ENCODE measurements around the gene OR2L3.
"Not testable (repeated sequence)": the region's sequence is repeated elsewhere in the genome, so short reads cannot be mapped to it uniquely, and the experiment has no call there.

The OR2L3 gene, protein sequence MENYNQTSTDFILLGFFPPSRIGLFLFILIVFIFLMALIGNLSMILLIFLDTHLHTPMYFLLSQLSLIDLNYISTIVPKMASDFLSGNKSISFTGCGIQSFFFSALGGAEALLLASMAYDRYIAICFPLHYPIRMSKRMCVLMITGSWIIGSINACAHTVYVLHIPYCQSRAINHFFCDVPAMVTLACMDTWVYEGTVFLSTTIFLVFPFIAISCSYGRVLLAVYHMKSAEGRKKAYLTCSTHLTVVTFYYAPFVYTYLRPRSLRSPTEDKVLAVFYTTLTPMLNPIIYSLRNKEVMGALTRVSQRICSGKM

DNA sequence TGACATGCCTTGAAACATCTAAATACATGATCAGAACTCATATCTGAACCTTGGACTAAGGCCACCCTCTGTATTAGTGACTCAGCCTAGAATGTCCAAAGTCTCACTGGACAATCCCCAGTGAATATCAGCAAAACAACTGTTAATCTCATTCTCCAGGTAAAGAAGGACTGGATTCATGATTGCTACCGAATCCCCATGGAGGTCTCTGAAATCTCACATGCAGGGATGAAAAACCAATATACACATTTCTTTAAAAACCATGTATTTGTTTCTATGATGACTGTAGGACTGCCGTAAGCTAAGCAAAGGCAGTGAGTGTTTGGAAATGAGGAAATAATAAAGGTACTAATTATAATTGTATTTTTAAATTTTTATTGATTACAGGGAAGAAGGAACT is at the start of gene OR2L3:
Gene OR2L3, plus strand, starts transcription at position 301 of the 400 bp plus-strand sequence. CDS start 13,846 bp downstream, outside the sequence.
- in situ Hi-C loops (cut with MboI; ENCODE audit: low sequenced_read_pairs), result no loop called here

DNA sequence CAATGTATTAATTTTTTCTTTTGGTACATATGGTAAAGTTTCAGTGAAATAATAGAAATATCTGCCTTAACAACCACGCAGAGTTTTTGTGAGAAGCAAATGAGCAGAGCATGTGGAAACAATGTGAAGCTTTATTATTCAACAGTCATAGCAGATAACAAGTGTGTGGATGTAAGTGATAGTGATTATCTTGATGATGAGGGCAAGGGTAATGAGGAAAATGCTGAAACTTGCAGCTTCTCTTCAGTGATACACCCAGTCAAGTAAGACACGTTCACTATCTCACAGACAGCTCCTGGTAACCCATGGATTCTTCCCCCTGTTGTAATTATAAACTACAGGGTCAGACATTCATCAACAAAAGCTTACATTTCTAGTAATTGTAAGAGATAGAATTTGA is 47.8 kb upstream of the OR2L3 start:
- in situ Hi-C loops (cut with MboI; ENCODE audit: low sequenced_read_pairs), result no loop called here

DNA sequence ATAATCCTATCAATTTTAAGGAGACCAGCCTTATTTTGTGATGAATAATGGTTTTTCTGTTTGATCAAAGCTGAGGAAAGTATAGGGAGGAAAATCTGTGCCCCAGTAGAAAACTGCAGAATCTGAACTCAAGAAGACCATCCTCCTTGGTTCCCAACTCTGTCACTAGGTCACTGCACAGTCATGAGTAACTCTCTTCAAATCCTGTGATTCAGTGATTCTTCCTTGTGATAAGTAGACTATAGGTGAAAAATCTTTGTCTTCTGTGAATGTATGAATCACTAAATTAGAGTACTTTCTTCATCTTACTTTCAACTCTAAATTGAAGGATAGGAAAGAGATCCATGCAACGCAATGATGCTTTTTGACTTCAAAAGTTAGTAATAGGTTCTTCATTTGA is 46.5 kb upstream of the OR2L3 start:
- in situ Hi-C loops (cut with MboI; ENCODE audit: low sequenced_read_pairs), result no loop called here

DNA sequence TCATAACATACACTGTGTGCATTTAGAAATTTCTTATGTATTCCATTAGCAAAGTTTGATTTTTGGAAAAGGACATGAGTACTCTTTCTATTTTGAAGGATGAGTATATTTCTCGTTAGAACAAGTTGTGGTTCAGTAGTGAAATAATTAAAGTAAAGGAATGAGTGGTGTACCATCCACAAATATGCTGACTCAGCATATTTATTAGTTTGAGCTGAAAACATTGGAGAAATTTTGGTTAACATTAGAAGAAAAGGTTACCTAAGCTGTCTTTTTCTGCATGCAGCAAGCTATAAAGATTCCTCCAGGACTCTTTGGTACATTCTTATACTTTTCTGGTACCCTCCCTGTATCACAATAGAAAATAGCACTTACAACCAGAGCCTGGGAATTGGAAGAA is 38.9 kb upstream of the OR2L3 start:
- in situ Hi-C loops (cut with MboI; ENCODE audit: low sequenced_read_pairs), result no loop called here

DNA sequence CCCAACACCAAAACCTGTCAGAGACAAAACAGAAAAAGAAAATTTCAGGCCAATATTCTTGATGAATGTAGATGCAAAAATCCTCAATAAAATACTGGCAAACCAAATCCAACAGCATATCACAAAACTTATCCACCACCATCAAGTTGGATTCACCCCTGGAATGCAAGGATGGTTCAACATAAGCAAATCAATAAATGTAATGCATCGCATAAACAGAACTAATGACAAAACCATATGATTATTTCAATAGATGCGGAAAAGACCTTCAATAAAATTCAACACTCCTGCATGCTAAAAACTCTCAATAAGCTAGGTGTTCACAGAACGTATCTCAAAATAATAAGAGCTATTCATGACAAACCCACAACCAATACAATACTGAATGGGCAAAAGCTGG is 37.0 kb upstream of the OR2L3 start:
- in situ Hi-C loops (cut with MboI; ENCODE audit: low sequenced_read_pairs), result no loop called here

DNA sequence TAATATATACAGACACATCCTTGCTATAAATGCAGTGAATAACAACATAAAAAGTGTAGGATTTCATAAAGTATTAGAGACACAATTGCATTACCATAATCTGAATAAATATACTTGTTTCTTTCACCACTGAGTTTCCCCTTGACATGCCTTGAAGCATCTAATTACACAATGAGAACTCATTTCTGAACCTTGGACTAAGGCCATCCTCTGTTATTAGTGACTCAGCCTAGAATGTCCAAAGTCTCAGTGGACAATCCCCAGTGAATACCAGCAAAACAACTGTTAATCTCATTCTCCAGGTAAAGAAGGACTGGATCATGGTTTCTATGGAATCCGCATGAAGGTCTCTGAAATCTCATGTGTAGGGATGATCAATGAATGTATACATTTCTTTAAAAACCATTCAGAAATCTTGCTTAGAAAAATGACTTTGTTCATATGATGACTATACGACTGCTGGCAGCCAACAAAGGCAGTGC is 33.4 kb upstream of the OR2L3 start, which contains the start of gene OR2L5:
Gene OR2L5, plus strand, starts transcription at position 432 of the 482 bp plus-strand sequence. CDS start 8,288 bp downstream, outside the sequence.
- in situ Hi-C loops (cut with MboI; ENCODE audit: low sequenced_read_pairs), result no loop called here

DNA sequence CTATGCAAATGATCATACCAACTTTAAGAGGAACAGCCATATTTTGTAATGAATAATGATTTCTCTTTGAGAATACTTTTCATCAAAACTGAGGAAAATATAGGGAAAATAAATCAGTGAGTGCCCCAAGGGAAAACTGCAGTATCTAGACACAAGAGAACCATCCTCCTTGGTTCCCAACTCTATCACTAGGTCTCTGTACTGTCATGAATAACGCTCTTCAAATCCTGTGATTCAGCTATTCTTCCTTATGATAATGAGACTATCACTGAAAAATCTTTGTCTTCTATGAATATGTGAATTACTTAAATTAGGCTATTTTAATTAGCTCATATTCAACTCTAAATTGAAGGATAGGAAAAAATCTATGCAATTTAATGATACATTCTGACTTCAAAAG is 30.8 kb upstream of the OR2L3 start:
- in situ Hi-C loops (cut with MboI; ENCODE audit: low sequenced_read_pairs), result no loop called here

DNA sequence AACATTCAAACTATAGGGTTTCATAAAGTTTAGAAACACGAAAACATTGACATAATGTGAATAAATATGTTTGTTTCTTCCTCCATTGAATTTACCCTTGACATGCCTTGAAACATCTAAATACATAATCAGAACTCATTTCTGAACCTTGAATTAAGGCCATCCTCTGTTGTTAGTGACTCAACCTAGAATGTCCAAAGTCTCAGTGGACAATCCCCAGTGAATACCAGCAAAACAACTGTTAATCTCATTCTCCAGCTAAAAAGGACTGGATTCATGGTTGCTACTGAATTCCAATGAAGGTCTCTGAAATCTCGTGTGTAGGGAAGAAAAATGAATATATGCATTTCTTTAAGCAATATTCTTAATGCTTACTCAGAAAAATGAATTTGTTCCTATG is 16.9 kb upstream of the OR2L3 start, which contains the start of gene OR2L2:
Gene OR2L2, plus strand, starts transcription at position 301 of the 400 bp plus-strand sequence. CDS start 8,198 bp downstream, outside the sequence.
- in situ Hi-C loops (cut with MboI; ENCODE audit: low sequenced_read_pairs), result no loop called here

DNA sequence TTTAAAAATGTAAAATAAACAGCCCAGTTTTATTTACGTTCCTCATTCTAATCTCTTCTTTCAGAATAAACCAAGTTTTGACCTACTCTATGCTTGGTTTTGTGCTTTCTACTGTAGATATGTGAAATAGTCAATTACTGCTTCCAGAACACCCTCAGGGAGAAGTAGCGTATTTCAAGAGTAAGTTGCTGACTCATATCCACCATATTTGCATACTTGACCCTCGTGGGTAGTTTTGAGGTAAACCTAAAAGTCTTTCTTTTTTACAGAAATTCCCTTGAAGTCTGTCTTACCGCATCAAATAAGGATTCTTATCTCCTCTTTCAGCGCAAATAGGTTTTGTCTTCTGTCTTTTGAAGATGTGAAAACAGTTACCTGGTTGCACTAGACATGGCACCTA is 1.4 kb upstream of the OR2L3 start:
- in situ Hi-C loops (cut with MboI; ENCODE audit: low sequenced_read_pairs), result no loop called here

DNA sequence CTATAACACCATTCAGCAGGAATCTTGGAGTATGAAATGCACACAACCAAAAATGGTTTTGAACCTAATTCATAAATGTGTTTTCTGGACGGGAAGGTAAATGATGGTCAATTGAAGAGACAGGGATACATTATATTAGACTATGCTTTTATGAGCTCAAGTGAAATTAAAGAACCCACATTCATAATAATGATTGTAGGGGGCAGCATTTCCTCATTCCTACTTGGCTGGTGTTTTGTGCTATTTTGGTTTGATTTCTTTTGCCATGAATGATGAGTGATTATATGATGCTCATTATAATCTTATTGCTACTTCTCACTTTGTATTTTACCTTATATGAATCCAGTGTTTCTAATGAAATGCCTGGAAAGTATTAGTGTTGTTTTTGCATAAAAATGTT is 372 bp downstream of the OR2L3 start:
- in situ Hi-C loops (cut with MboI; ENCODE audit: low sequenced_read_pairs), result no loop called here

DNA sequence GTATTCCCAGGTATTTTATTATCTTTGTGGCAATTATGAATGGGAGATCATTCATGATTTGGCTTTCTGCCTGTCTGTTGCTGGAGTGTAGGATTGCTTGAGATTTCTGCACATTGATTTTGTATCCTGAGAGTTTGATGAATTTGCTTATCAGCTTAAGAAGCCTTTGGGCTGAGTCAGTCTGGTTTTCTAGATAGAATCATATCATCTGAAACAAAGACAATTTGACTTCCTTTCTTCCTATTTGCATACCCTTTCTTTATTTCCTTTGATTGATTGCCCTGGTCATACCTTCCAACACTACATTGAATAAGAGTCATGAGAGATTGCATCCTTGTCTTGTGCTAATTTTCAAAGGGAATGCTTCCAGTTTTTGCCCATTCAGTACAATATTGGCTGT is 8.0 kb downstream of the OR2L3 start:
- in situ Hi-C loops (cut with MboI; ENCODE audit: low sequenced_read_pairs), result no loop called here

DNA sequence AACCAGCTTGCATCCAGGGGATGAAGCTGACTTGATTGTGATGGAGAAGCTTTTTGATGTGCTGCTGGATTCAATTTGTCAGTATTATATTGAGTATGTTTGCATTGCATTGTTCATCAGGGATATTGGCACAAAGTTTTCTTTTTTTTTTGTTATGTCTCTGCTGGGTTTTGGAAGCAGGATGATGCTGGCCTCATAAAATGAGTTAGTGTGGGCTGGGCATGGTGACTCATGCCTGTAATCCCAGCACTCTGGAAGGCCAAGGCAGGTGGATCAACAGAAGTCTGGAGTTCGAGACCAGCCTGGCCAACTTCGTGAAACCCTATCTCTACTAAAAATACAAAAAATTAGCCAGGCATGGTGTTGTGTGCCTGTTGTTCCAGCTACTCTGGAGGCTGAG is 8.6 kb downstream of the OR2L3 start:
- in situ Hi-C loops (cut with MboI; ENCODE audit: low sequenced_read_pairs), result no loop called here

DNA sequence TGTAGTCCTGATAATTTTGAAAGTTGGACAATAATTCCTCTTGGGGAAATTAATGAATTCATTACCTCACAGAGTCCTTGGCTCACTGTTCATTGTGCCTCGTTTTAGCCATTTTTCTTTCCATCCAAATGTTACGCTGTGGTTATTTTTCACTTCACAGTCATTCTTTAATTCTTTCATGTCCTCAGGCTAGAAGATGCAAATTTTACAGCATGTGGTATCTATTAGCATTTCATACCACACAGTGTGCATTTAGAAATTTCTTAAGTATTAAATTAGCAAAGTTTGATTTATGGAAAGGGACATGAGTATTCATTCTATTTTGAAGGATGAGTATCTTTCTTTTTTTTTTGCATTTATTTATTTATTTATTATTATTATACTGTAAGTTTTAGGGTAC is 18.4 kb downstream of the OR2L3 start:
- in situ Hi-C loops (cut with MboI; ENCODE audit: low sequenced_read_pairs), result no loop called here

DNA sequence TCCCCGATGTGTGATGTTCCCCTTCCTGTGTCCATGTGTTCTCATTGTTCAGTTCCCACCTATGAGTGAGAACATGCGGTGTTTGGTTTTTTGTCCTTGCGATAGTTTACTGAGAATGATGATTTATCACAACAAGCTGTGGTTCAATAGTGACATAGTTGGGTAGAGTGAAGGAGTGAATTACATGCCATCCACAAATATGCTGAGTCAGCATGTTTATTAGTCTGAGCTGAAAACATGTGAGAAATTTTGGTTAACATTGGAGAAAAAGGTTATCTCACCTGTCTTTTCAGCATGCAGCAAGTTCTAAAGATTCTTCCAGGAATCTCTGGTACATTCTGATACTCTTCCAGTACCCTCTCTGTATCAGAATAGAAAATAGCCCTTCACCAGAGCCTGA is 19.0 kb downstream of the OR2L3 start:
- in situ Hi-C loops (cut with MboI; ENCODE audit: low sequenced_read_pairs), result no loop called here

DNA sequence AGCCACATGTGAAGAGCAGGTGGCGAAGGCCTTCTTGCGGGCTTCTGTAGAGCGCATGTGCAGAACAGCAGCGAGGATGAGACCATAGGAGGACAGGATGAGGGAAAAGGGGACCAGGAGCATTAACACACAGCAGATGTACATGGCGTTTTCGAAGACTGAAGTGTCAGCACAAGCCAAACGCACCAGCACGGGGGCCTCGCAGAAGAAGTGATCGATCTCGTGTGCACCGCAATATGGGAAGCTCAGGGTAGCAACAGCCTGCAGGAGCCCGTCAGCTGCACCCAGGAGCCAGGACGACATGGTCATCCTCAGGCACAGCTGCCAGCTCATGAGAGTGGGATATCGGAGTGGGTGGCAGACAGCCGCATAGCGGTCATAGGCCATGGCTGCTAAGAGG is 37.2 kb downstream of the OR2L3 start:
- in situ Hi-C loops (cut with MboI; ENCODE audit: low sequenced_read_pairs), result not testable (repeated sequence)

DNA sequence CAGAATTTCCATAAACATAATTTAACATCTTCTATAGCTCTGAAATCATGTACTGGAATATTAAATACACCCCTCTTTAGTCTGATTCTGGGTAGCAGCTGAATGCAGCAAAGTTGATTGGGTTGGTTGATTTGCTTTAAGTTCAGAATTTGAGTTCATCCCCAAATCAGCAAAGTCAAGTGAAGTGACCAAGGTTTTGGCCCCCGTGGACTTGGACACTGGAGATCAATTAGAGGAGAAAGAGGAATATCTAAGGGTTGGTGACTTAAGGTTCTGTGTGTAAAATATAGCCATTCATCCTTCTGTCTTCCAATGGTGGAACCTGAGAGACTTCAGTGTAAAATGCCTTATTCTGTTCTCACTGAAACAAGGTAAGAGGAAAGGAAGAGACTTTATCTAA is 48.2 kb downstream of the OR2L3 start, which contains the start of gene OR2L13:
Gene OR2L13, plus strand, starts transcription at position 301 of the 400 bp plus-strand sequence. CDS start 4,192 bp downstream, outside the sequence.
- in situ Hi-C loops (cut with MboI; ENCODE audit: low sequenced_read_pairs), result no loop called here

DNA sequence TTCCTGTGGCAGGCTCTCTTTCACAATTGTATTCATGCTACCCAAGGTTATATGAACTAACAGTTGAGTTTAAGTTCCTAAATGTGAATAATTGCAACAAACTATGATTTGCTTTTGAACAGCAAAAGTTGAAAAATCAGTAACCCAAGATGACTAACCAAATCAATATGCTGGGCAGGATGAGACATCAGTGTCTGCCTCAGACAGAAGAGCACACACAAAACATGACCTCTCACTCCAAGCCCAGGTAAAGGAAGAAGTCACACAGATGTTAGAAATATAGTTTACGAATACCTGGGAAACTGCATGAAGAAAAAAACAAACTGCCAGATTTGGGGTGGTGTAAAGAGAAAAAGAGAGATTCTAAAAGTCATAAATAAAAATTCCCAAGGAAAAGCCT is 51.9 kb downstream of the OR2L3 start:
- in situ Hi-C loops (cut with MboI; ENCODE audit: low sequenced_read_pairs), result no loop called here

DNA sequence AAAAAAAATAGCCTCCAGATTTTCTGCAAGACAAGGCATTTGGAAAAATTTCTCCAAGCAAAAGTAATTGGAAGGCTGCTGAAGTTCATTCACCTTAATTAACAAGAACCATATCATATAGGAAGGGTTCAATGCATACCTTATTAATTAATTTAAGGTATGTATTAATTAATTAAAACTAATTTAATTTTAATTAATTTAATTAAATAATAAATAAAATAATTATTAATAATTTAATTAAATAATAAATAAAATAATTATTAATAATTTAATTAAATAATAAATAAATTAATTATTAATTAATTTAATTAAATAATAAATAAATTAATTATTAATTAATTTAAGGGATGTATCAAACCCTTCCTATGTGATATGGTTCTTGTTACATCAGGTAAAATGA is 56.2 kb downstream of the OR2L3 start:
- in situ Hi-C loops (cut with MboI; ENCODE audit: low sequenced_read_pairs), result no loop called here

DNA sequence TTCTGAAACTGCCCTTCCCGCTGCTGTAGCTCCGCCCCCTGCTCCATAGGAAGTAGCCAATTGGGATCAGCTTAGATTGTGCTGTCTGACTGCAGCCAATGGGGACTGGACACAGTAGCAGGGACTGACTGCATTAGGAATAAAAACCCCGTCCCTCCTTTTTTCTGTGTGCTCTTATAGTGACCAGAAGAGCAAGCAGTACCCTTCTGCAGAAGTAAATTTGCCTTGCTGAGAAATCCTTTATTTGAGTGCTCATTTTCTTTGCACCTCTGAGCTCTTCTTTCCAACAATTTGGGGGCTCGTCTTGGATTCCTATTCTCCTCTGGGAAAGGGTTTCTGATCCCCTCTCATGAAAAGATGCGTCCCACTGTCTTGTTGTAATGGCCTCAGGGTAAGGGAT is 64.5 kb downstream of the OR2L3 start:
- in situ Hi-C loops (cut with MboI; ENCODE audit: low sequenced_read_pairs), result no loop called here
